ENCODE measurements around the gene KIF23.

Gene KIF23

DNA sequence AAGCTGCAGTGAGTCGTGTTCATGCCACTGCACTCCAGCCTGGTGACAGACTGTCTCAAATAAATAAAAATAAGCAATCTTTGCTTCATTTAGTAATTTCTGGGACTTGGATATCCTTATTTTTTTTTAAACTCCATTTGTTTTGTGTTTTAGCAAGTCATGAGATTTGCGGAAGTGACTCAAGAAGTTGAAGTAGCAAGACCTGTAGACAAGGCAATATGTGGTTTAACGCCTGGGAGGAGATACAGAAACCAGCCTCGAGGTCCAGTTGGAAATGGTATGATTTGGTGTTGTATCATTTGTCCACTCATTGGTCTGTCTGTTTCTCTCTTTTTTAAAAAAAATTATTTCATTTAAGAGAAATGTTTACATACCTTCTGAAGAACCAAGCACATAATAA, 21.8 kb downstream of the KIF23 start:
- Histone ChIP-seq H4K20me1 (ENCODE audit: low read depth, low read length) (no peaks in the 10 kb centered on the region), H3F3A (ENCODE audit: insufficient read depth) (0 out of 2 replicates have a peak, but pooled peaks cover 5% of the 10 kb centered on the region), H3K4me2 (ENCODE audit: low read depth, low read length, poor library complexity, severe bottlenecking) (no peak overlapping the region), H3K79me2 (ENCODE audit: insufficient read depth, low read length) (no peaks in the 10 kb centered on the region), H3K36me3 (ENCODE audit: low read length) (peaks cover 60% of the 10 kb centered on the region), H3K9me2 (replicated peaks; ENCODE audit: insufficient read depth, low read length) (no peaks in the 10 kb centered on the region), H3K9ac (ENCODE audit: low read length) (no peak overlapping the region), H3K27ac (ENCODE audit: low read depth, low read length) (no peak overlapping the region), H3K4me3 (ENCODE audit: insufficient read depth, low read length, poor library complexity, severe bottlenecking) (no peak overlapping the region), H3K9me3 (ENCODE audit: insufficient read depth, low read length) (no peaks in the 10 kb centered on the region), H3K27me3 (ENCODE audit: low read length) (no peaks in the 10 kb centered on the region), H2AFZ (ENCODE audit: low read depth, low read length, severe bottlenecking) (no peak overlapping the region)
- TF ChIP-seq, protein P1, sequence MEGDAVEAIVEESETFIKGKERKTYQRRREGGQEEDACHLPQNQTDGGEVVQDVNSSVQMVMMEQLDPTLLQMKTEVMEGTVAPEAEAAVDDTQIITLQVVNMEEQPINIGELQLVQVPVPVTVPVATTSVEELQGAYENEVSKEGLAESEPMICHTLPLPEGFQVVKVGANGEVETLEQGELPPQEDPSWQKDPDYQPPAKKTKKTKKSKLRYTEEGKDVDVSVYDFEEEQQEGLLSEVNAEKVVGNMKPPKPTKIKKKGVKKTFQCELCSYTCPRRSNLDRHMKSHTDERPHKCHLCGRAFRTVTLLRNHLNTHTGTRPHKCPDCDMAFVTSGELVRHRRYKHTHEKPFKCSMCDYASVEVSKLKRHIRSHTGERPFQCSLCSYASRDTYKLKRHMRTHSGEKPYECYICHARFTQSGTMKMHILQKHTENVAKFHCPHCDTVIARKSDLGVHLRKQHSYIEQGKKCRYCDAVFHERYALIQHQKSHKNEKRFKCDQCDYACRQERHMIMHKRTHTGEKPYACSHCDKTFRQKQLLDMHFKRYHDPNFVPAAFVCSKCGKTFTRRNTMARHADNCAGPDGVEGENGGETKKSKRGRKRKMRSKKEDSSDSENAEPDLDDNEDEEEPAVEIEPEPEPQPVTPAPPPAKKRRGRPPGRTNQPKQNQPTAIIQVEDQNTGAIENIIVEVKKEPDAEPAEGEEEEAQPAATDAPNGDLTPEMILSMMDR (IDR thresholded peaks at IDR 0.05; ENCODE audit: insufficient read depth, low read length, poor library complexity, severe bottlenecking) = no peak
- no peak for TF ChIP-seq EZH2phosphoT487 (conservative IDR thresholded peaks at IDR 0.05; ENCODE audit: low read length)

DNA sequence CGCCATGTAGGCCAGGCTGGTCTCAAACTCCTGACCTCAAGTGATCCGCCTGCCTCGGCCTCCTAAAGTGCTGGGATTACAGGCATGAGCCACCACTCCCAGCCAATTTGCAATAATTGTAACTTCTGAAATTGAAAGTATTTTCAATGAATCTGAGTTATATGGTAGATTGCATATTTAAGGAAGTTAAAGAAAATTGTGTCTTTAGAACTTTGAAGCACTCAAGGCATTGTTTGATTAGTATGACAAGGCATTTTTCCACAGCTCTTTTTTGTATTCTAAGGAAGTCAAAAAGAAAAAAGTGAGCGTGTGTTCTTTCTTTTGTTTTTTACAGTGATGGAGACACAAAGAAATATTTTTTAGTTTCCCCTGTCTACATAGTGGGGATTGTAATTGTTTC, 22.8 kb downstream of the KIF23 start:
- no peak overlapping the region for H3K27ac ChIP-seq (ENCODE audit: low read depth, low read length)
- H3K36me3 ChIP-seq (ENCODE audit: low read length) = peaks cover 65% of the 10 kb centered on the region
- no peaks in the 10 kb centered on the region for H4K20me1 ChIP-seq (ENCODE audit: low read depth, low read length)
- no peak overlapping the region for H3K9ac ChIP-seq (ENCODE audit: low read length)
- no peaks in the 10 kb centered on the region for H3K9me3 ChIP-seq (ENCODE audit: insufficient read depth, low read length)
- no peak overlapping the region for H3K4me3 ChIP-seq (ENCODE audit: insufficient read depth, low read length, poor library complexity, severe bottlenecking)
- H2AFZ ChIP-seq (ENCODE audit: low read depth, low read length, severe bottlenecking) = no peak overlapping the region
- no peak overlapping the region for H3K4me2 ChIP-seq (ENCODE audit: low read depth, low read length, poor library complexity, severe bottlenecking)
- H3K79me2 ChIP-seq (ENCODE audit: insufficient read depth, low read length) = no peaks in the 10 kb centered on the region
- 0 out of 2 replicates have a peak, but pooled peaks cover 5% of the 10 kb centered on the region for H3F3A ChIP-seq (ENCODE audit: insufficient read depth)
- H3K27me3 ChIP-seq (ENCODE audit: low read length) = no peaks in the 10 kb centered on the region
- TF ChIP-seq EZH2phosphoT487 (conservative IDR thresholded peaks at IDR 0.05; ENCODE audit: low read length) = no peak
- TF ChIP-seq, protein P1 (IDR thresholded peaks at IDR 0.05; ENCODE audit: insufficient read depth, low read length, poor library complexity, severe bottlenecking) = no peak
- H3K9me2 ChIP-seq (replicated peaks; ENCODE audit: insufficient read depth, low read length) = no peaks in the 10 kb centered on the region

DNA sequence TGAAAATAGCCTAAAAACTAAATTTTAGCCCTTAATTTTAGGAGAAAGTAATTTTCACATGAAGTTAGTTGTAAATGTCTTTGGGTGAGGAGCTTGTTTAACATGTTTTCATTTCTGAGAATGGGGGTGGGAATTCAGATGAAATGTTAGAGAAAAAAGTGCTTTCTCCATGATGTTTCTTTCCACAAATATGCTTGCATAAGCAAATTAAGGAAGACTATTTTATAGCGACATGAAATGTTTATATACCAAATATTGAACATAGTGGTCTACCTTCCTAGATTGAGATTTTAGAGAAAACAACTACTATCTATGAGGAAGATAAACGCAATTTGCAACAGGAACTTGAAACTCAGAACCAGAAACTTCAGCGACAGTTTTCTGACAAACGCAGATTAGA, 25.5 kb downstream of the KIF23 start:
- peaks cover 75% of the 10 kb centered on the region for H3K36me3 ChIP-seq (ENCODE audit: low read length)
- H3K4me2 ChIP-seq (ENCODE audit: low read depth, low read length, poor library complexity, severe bottlenecking) = no peak overlapping the region

More for the DNA sequence above, 25.5 kb downstream of the KIF23 start:
- no peak for TF ChIP-seq EZH2phosphoT487 (conservative IDR thresholded peaks at IDR 0.05; ENCODE audit: low read length)
- TF ChIP-seq, protein P1 (IDR thresholded peaks at IDR 0.05; ENCODE audit: insufficient read depth, low read length, poor library complexity, severe bottlenecking) = no peak
- Histone ChIP-seq H3K27ac (ENCODE audit: low read depth, low read length) (no peak overlapping the region), H4K20me1 (ENCODE audit: low read depth, low read length) (no peaks in the 10 kb centered on the region), H3F3A (ENCODE audit: insufficient read depth) (0 out of 2 replicates have a peak, but pooled peaks cover 5% of the 10 kb centered on the region), H3K9me3 (ENCODE audit: insufficient read depth, low read length) (no peaks in the 10 kb centered on the region), H2AFZ (ENCODE audit: low read depth, low read length, severe bottlenecking) (no peak overlapping the region), H3K27me3 (ENCODE audit: low read length) (no peaks in the 10 kb centered on the region), H3K9ac (ENCODE audit: low read length) (no peak overlapping the region), H3K9me2 (replicated peaks; ENCODE audit: insufficient read depth, low read length) (no peaks in the 10 kb centered on the region), H3K4me3 (ENCODE audit: insufficient read depth, low read length, poor library complexity, severe bottlenecking) (no peak overlapping the region), H3K79me2 (ENCODE audit: insufficient read depth, low read length) (no peaks in the 10 kb centered on the region)

Measured in SU-DHL-6 (cell line).